GM12878 (cell line): ENCODE measurements around the gene CEP68. TPM values are rescaled to one million over a fixed set of nuclear protein-coding genes. Genes with fewer than 3 reads are reported as not detected.

ENCODE experiments used
- ASH2L ChIP-seq: fragments of 300-600, 200-600 bp; sonication (generic); IDR thresholded peaks from 2 replicates; pipeline ENCODE4 v1.6.1; 2017; ENCODE audit warnings: low read depth, mild to moderate bottlenecking, borderline replicate concordance
- CBX5 ChIP-seq: sonication (generic); IDR thresholded peaks from 2 replicates; pipeline ENCODE4 v1.6.1; 2016; ENCODE audit warnings: low read depth, moderate library complexity, mild to moderate bottlenecking, inconsistent platforms
- EP300 ChIP-seq, 2 experiments: fragments of 150-350 bp in 1 of 2; IDR thresholded peaks; 2 replicates each; pipeline ENCODE4 v1.6.1; 2011 to 2012; ENCODE audit warnings: low read depth in 2 of 2, low read length in 2 of 2, borderline replicate concordance in 1 of 2, improper control_type of control experiment in 1 of 2, inconsistent platforms in 1 of 2; ENCODE audit not compliant: control insufficient read depth in 1 of 2
- FOS ChIP-seq: IDR thresholded peaks from 3 replicates; pipeline ENCODE4 v1.6.1; 2011; ENCODE audit warnings: borderline replicate concordance; ENCODE audit not compliant: insufficient read length; ENCODE audit errors: extremely low read depth
- HDGF ChIP-seq: fragments of 450-650 bp; IDR thresholded peaks from 2 replicates; pipeline ENCODE4 v1.6.1; 2016; ENCODE audit warnings: antibody characterized with exemption
- JUNB ChIP-seq: IDR thresholded peaks from 2 replicates; pipeline ENCODE4 v1.6.1; 2016; ENCODE audit warnings: antibody characterized with exemption, mild to moderate bottlenecking
- MTA3 ChIP-seq: IDR thresholded peaks from 2 replicates; pipeline ENCODE4 v1.6.1; 2012; ENCODE audit warnings: low read length, inconsistent platforms, borderline replicate concordance
- MXI1 ChIP-seq: fragments of 150-350 bp; IDR thresholded peaks from 2 replicates; pipeline ENCODE4 v1.6.1; 2011; ENCODE audit warnings: low read depth, mild to moderate bottlenecking, inconsistent platforms, low read length, improper control_type of control experiment
- MYB ChIP-seq: fragments of 150-350 bp; IDR thresholded peaks from 2 replicates; pipeline ENCODE4 v1.6.1; 2014; ENCODE audit warnings: mild to moderate bottlenecking, low read depth, low read length, borderline replicate concordance
- NR2C2 ChIP-seq: IDR thresholded peaks from 2 replicates; pipeline ENCODE4 v1.6.1; 2011; ENCODE audit warnings: borderline replicate concordance, low read depth; ENCODE audit not compliant: control insufficient read depth, insufficient read length
- PAX8 ChIP-seq: fragments of 450-650 bp; IDR thresholded peaks from 2 replicates; pipeline ENCODE4 v1.6.1; 2017; ENCODE audit warnings: mild to moderate bottlenecking, moderate library complexity
- POLR2AphosphoS5 ChIP-seq: IDR thresholded peaks from 2 replicates; pipeline ENCODE4 v1.6.1; 2011; ENCODE audit warnings: mild to moderate bottlenecking, low read length, inconsistent platforms
- POU2F2 ChIP-seq: IDR thresholded peaks from 3 replicates; pipeline ENCODE4 v1.6.1; 2011; ENCODE audit warnings: low read depth, mild to moderate bottlenecking, low read length, borderline replicate concordance
- RAD21 ChIP-seq: IDR thresholded peaks from 2 replicates; pipeline ENCODE4 v1.6.1; 2011; ENCODE audit warnings: mild to moderate bottlenecking, low read depth, low read length, moderate library complexity; ENCODE audit not compliant: insufficient read depth
- RELA ChIP-seq: fragments of 450-650 bp; IDR thresholded peaks from 2 replicates; pipeline ENCODE4 v1.8.0; 2014; ENCODE audit warnings: borderline replicate concordance; ENCODE audit not compliant: partially characterized antibody
- SIN3A ChIP-seq: IDR thresholded peaks from 2 replicates; pipeline ENCODE4 v1.6.1; 2012; ENCODE audit warnings: low read depth, low read length, improper control_type of control experiment
- SP1 ChIP-seq: IDR thresholded peaks from one replicate; pipeline ENCODE4 v1.6.1; 2011; ENCODE audit warnings: low read depth, low read length
- TAF1 ChIP-seq: IDR thresholded peaks from 2 replicates; pipeline ENCODE4 v1.6.1; 2011; ENCODE audit warnings: mild to moderate bottlenecking, low read depth, low read length, borderline replicate concordance
- TCF12 ChIP-seq: IDR thresholded peaks from 2 replicates; pipeline ENCODE4 v1.6.1; 2011; ENCODE audit warnings: low read depth, mild to moderate bottlenecking, low read length
- WRNIP1 ChIP-seq: IDR thresholded peaks from 2 replicates; pipeline ENCODE4 v1.6.1; 2011; ENCODE audit warnings: low read depth, low read length, improper control_type of control experiment, borderline replicate concordance
- ZBED1 ChIP-seq: IDR thresholded peaks from 2 replicates; pipeline ENCODE4 v1.6.1; 2016; ENCODE audit warnings: borderline replicate concordance
- ZNF592 ChIP-seq: fragments of 450-650 bp; IDR thresholded peaks from 2 replicates; pipeline ENCODE4 v1.6.1; 2017; ENCODE audit warnings: mild to moderate bottlenecking, moderate library complexity
- ZNF687 ChIP-seq: fragments of 450-650 bp; IDR thresholded peaks from 2 replicates; pipeline ENCODE4 v1.6.1; 2017; ENCODE audit warnings: mild to moderate bottlenecking, moderate library complexity
- polyA plus RNA-seq, 11 experiments: library from polyadenylated mRNA; depleted of rRNA in 4 of 11; unstranded in 6 of 11; stranded (reverse) in 5 of 11; fragments of >200 nt; fragmentation: Nextera tagmentation in 4 of 11; fragmentation: Illumina TruSeq in 1 of 11; extraction: Ambion mirVana in 4 of 11; extraction: Trizol in 1 of 11; gene quantifications; 1 replicate in 1 of 11; 2 replicates in 10 of 11; pipeline versions ENCODE4 v1.2.1 to v1.2.3, GENCODE V29; 2011 to 2016; ENCODE audit warnings: inconsistent platforms in 2 of 11, missing spikeins in 2 of 11, low read depth in 1 of 11
- total RNA-seq, 4 experiments: library from RNA; depleted of rRNA in 3 of 4; stranded (reverse); fragments of >200 nt in 3 of 4; fragmentation: Illumina TruSeq in 1 of 4; extraction: Trizol in 1 of 4; gene quantifications; 2 replicates each; pipeline versions ENCODE4 v1.2.1 to v1.2.3, GENCODE V29; 2013 to 2021

The CEP68 gene
- total and polyA plus RNA-seq, 10 of the 15 experiments (the other 5 are each of a cell fraction or from before 2014, with no cell fraction given) = 1.1 to 11.1 (median 7.4) TPM

- no peak for TF ChIP-seq PAX8
- TF ChIP-seq EP300 (IDR thresholded peaks at IDR 0.05; ENCODE audit: borderline replicate concordance in 1 of 2, control insufficient read depth in 1 of 2, low read depth in 2 of 2, low read length in 2 of 2) = 0 out of 4 replicates have a peak, but pooled peaks of 1 of the 2 experiments have one; percentile 44
- TF ChIP-seq NR2C2 = no peak
- no peak for TF ChIP-seq ASH2L
- TF ChIP-seq MTA3 = no peak
- TF ChIP-seq POLR2AphosphoS5 = peak; percentile 82
- TF ChIP-seq ZNF687 = no peak; the same call in 1 of the 2 replicates
- TF ChIP-seq JUNB = 0 out of 2 replicates have a peak, but pooled peaks have one; percentile 16
- peak; percentile 90 for TF ChIP-seq HDGF
- peak; percentile 50 for TF ChIP-seq RAD21
- TF ChIP-seq MXI1 = peak; percentile 87
- no peak for TF ChIP-seq CBX5
- TF ChIP-seq TAF1 = peak; percentile 86
- TF ChIP-seq RELA = no peak
- TF ChIP-seq ZBED1 = no peak
- no peak for TF ChIP-seq MYB
- TF ChIP-seq POU2F2 = no peak
- no peak for TF ChIP-seq ZNF592
- TF ChIP-seq WRNIP1 = no peak
- peak; percentile 64 for TF ChIP-seq SP1
- TF ChIP-seq TCF12 = peak; percentile 40; the same call in 1 of the 2 replicates
- TF ChIP-seq FOS = no peak
- TF ChIP-seq SIN3A = peak; percentile 81; the same call in 1 of the 2 replicates
Measured at GRCh38 chr2:65129826-65130663, 73.8 kb downstream of the CEP68 start, which contains the start of gene RAB1A (continued).
